ENCODE results near the gene AVP.
"Not testable (repeated sequence)": the region's sequence is repeated elsewhere in the genome, so short reads cannot be mapped to it uniquely, and the experiment has no call there.

The AVP gene, protein sequence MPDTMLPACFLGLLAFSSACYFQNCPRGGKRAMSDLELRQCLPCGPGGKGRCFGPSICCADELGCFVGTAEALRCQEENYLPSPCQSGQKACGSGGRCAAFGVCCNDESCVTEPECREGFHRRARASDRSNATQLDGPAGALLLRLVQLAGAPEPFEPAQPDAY
- total RNA-seq: 0 to 0.77 (median 0) reads per million in 17 experiments

DNA sequence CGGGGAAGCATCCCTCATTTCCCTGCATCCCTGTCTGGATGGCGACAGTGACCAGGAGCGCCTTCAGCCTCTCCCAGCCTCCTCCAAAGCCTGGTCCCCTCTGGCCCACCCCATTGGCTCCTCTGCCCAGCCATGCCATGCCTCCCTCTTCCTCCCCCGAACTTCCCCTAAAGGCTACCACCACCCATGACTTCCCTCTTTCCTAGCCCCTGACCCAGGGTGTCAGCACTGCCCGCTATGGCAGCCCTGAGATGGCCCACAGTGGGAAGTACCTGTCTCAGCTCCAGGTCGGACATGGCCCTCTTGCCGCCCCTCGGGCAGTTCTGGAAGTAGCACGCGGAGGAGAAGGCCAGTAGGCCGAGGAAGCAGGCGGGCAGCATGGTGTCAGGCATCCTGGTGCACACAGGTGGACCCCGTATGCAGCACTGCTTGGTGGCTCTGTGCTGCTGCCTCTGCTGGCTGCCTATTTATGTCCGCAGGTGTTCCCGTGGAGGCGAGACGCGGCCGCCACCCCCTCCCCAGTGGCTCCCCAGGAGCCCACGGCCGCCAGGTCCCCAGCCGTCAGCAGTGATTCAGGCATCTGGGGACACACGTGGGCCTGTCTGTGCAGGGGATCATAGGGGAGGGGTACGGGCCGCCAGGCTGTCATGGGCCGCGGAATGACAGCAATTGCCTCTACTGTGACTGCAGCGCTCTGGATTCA is at the start of gene AVP:
TSS of gene AVP (minus strand) at position 442 of the 703 bp plus-strand sequence. CDS start at position 392, 50 bp downstream.
- DNase-seq: peak; percentile 27 to 59 (median 53)

- peak in 1 of 4 experiments; percentile 11 for DNase-seq
Observed at GRCh38 chr20:3134151-3134550, 49.6 kb upstream of the AVP start.

GRCh38 chr20:3133155-3133554 is 48.6 kb upstream of the AVP start:
- DNase-seq: no peak

GRCh38 chr20:3130051-3130600 is 45.6 kb upstream of the AVP start:
- DNase-seq: no peak

- DNase-seq: no peak
Observed at GRCh38 chr20:3129094-3129493, 44.6 kb upstream of the AVP start.

- DNase-seq: no peak
Observed at GRCh38 chr20:3128275-3128984, 43.9 kb upstream of the AVP start.

DNA sequence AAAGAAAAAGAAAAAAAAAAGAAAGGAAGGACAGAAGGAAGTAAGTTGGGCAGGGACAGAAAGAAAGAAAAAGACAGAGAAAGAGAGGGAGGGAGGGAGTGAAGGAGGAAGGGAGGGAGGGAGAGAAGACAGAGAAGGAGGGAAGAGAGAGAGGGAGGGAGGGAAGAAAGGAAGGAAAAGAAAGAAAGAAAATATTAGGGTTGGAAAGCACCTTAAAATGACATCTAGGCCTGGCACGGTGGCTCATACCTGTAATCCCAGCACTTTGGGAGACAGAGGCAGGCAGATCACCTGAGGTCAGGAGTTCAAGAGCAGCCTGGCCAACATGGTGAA is 42.0 kb upstream of the AVP start:
- DNase-seq: no peak

GRCh38 chr20:3125776-3126526 is 41.4 kb upstream of the AVP start:
- DNase-seq: not testable (repeated sequence)

DNA sequence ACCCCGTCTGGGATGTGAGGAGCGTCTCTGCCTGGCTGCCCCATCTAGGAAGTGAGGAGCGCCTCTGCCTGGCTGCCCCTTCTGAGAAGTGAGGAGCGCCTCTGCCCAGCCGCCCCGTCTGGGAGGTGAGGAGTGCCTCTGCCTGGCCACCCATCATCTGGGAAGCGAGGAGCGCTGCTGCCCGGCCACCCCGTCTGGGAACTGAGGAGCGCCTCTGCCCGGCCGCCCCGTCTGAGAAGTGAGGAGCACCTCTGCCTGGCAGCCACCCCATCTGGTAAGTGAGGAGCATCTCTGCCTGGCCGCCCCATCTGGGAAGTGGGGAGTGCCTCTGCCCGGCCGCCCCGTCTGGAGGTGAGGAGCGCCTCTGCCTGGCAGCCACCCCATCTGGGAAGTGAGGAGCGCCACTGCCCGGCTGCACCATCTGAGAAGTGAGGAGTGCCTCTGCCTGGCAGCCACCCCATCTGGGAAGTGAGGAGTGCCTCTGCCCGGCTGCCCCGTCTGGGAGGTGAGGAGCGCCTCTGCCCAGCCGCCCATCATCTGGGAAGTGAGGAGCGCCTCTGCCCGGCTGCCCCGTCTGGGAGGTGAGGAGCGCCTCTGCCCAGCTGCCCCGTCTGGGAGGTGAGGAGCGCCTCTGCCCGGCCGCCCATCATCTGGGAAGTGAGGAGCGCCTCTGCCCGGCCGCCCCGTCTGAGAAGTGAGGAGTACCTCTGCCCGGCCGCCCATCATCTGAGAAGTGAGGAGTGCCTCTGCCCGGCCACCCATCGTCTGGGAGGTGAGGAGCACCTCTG is 40.4 kb upstream of the AVP start:
- not testable (repeated sequence) for DNase-seq

DNA sequence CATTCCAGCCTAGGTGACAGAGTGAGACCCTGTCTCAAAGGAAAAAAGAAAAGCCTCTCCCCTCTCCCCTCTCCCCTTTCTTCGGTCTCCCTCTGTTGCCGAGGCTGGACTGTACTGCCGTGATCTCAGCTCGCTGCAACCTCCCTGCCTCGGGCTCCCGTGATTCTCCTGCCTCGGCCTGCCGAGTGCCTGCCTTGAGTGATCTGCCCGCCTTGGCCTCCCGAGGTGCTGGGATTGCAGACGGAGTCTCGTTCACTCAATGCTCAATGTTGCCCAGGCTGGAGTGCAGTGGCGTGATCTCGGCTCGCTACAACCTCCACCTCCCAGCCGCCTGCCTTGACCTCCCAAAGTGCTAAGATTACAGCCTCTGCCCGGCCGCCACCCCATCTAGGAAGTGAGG is 39.6 kb upstream of the AVP start:
- DNase-seq: not testable (repeated sequence)

- no peak for DNase-seq
Observed at GRCh38 chr20:3123542-3123941, 39.0 kb upstream of the AVP start.

- peak in 2 of 4 experiments; percentile 39 to 44 for DNase-seq
Observed at GRCh38 chr20:3121955-3122610, 37.6 kb upstream of the AVP start.

DNA sequence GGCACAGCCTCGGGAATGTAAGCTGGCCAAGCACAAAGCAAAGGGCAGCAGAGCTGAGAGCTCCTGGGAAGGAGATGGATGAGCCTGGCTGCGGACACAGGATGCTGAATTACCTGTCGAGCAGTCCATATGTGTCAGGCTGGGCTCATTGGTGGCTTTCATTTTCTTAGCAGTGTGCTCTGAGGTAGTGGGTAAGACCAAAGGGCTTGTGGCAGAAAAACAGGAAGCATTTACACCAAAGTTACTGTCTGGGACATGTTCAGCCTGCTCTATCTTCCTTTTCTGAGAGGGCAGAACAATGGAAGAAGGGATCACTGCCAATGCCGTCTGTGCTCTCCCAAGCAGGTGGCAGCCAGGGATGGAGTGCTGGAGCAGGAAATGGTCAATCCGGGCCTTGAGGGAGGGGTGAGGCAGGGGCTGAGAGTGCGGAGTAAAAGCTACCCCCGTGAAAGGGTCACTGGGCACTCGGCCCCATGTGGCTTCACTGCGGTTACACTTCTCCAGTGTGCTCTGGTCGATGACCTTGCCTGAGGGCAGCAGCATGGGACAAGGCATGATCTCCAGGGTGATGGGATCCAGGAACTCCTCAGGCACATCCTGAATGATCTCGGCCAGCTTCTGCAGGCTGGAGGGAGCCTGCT is 36.9 kb upstream of the AVP start:
- DNase-seq: no peak

GRCh38 chr20:3119044-3119443 is 34.5 kb upstream of the AVP start:
- DNase-seq: no peak

GRCh38 chr20:3117839-3118379 is 33.4 kb upstream of the AVP start:
- DNase-seq: peak; percentile 70 to 84 (median 82)

DNA sequence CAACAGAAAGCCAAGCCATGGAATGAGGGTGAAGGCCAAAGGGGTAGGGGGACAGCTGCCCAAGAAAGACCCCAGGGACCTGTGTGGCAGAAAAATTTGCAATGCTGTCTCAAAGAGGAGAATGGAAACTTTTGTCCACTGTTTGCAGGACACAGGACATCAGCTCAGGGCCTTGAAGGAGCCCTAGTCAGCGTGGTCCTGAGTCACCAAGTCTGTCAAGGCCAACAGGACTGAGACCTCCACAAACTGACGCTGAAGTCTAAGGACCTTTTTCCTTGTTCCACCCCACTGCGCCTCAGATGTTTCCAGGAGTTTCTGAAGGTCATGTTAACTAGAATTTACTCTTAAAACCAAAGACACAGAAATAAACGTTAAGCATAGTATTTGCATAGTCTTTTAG is 31.8 kb upstream of the AVP start:
- no peak for DNase-seq

GRCh38 chr20:3115190-3116107 is 30.9 kb upstream of the AVP start:
- peak; percentile 47 to 67 (median 66) for DNase-seq

DNA sequence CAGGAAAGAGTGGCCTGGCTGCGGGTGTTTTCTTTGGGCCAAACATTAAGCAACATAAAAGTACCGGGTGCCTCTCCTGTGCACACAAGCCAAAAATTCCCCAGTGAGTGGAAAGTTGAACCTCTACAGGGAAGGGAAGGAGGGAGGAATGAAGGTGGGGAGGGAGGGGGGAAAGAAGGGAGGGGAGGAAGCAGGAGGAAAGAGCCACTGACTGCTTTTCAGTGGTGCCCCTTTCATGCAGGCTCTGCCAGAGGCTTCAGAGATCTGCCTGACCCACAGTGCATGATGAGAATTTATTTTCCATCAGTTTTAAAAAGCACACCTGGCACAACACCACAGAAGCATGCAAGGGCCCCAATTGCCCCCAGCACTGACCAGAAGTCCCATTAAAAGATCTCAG is 27.5 kb upstream of the AVP start:
- DNase-seq: no peak

- DNase-seq: no peak
Observed at GRCh38 chr20:3111507-3111906, 27.0 kb upstream of the AVP start.
